DMS 273 (cell line): ENCODE data around the gene AP2M1.

Experiments used
- DNase-seq: peaks from one replicate; lab custom pipeline; 2025; ENCODE audit not compliant: unreplicated experiment; lab: John Stamatoyannopoulos, UW

Gene AP2M1

GRCh38 chr3:184218814-184219213, 44.2 kb downstream of the AP2M1 start:
- no peak for DNase-seq

- no peak for DNase-seq
Observed at GRCh38 chr3:184222521-184222920, 47.9 kb downstream of the AP2M1 start.

GRCh38 chr3:184223946-184224345, 49.3 kb downstream of the AP2M1 start:
- no peak for DNase-seq

- peak; percentile 78 for DNase-seq
Observed at GRCh38 chr3:184227481-184227935, 52.9 kb downstream of the AP2M1 start.

- no peak for DNase-seq
Observed at GRCh38 chr3:184228376-184229137, 53.9 kb downstream of the AP2M1 start.

- peak; percentile 97 for DNase-seq
Observed at GRCh38 chr3:184229394-184230080, 54.9 kb downstream of the AP2M1 start, which contains the start of gene VWA5B2. VWA5B2 (plus strand) TSS chr3:184229585; CDS start chr3:184230529, 944 bp downstream.

GRCh38 chr3:184230081-184230602, 55.5 kb downstream of the AP2M1 start:
- DNase-seq = peak; percentile 74

GRCh38 chr3:184230603-184231528, 56.2 kb downstream of the AP2M1 start:
- DNase-seq = no peak

GRCh38 chr3:184231671-184232070, 57.0 kb downstream of the AP2M1 start:
- no peak for DNase-seq

- no peak for DNase-seq
Observed at GRCh38 chr3:184233127-184233843, 58.6 kb downstream of the AP2M1 start.
